Measurements from ENCODE around the gene TEAD1. TPM values are rescaled to one million over a fixed set of nuclear protein-coding genes. Genes with fewer than 3 reads are reported as not detected.

The TEAD1 gene
- total RNA-seq, 2 experiments from 2014 or later, result 0.11 TPM; not detected in 1

GRCh38 chr11:12681466-12681865, 7.2 kb downstream of the TEAD1 start:
- ChIA-PET CTCF (no interaction called here), POLR2A (no interaction called here)
- Histone ChIP-seq H3K4me1 (ENCODE audit: insufficient read depth, low read length) (peaks cover 6% of the 10 kb centered on the region), H3K27me3 (ENCODE audit: control insufficient read depth in 1 of 2, insufficient read depth in 2 of 2, low read length in 2 of 2) (peaks cover 21 to 81% of the 10 kb centered on the region in 2 experiments), H3K27ac (ENCODE audit: low read depth in 1 of 2, low read length in 2 of 2) (no peak overlapping the region), H3K36me3 (ENCODE audit: insufficient read depth, low read length) (no peaks in the 10 kb centered on the region), H3K9me3 (ENCODE audit: control insufficient read depth in 1 of 2, insufficient read depth in 1 of 2, low read length in 2 of 2) (peaks cover 0 to 4% of the 10 kb centered on the region in 2 experiments), H3K4me3 (ENCODE audit: low read length) (no peak overlapping the region)
- H3K4me3 Mint-ChIP-seq, result no peak overlapping the region
- no peak for TF ChIP-seq CTCF (IDR thresholded peaks at IDR 0.05)
- ATAC-seq (ENCODE audit: poor library complexity), result no peak
- peaks cover 96% of the 10 kb centered on the region for H3K27me3 Mint-ChIP-seq
- intact Hi-C loops (cut with DNase I, micrococcal nuclease), result no loop called here
- H3K9me3 Mint-ChIP-seq, result no peaks in the 10 kb centered on the region
- no peaks in the 10 kb centered on the region for H3K36me3 Mint-ChIP-seq (ENCODE audit: low read depth)
- no peak for DNase-seq
- H3K4me1 Mint-ChIP-seq (ENCODE audit: low read depth), result peaks cover 10% of the 10 kb centered on the region
- no peak overlapping the region for H3K27ac Mint-ChIP-seq

GRCh38 chr11:12682288-12682687, 8.1 kb downstream of the TEAD1 start:
- DNase-seq (no peak), ATAC-seq (ENCODE audit: poor library complexity) (no peak)
- ChIA-PET POLR2A (no interaction called here), CTCF (no interaction called here)
- Histone ChIP-seq H3K9me3 (ENCODE audit: control insufficient read depth in 1 of 2, insufficient read depth in 1 of 2, low read length in 2 of 2) (peaks cover 0 to 4% of the 10 kb centered on the region in 2 experiments), H3K4me3 (ENCODE audit: low read length) (no peak overlapping the region), H3K27me3 (ENCODE audit: control insufficient read depth in 1 of 2, insufficient read depth in 2 of 2, low read length in 2 of 2) (peaks cover 20 to 74% of the 10 kb centered on the region in 2 experiments), H3K27ac (ENCODE audit: low read depth in 1 of 2, low read length in 2 of 2) (no peak overlapping the region), H3K4me1 (ENCODE audit: insufficient read depth, low read length) (peaks cover 6% of the 10 kb centered on the region), H3K36me3 (ENCODE audit: insufficient read depth, low read length) (no peaks in the 10 kb centered on the region)
- no peaks in the 10 kb centered on the region for H3K9me3 Mint-ChIP-seq
- H3K36me3 Mint-ChIP-seq (ENCODE audit: low read depth), result no peaks in the 10 kb centered on the region
- no peak overlapping the region for H3K27ac Mint-ChIP-seq
- H3K4me1 Mint-ChIP-seq (ENCODE audit: low read depth), result peaks cover 10% of the 10 kb centered on the region
- intact Hi-C loops (cut with DNase I, micrococcal nuclease), result no loop called here
- peaks cover 96% of the 10 kb centered on the region for H3K27me3 Mint-ChIP-seq
- no peak for TF ChIP-seq CTCF (IDR thresholded peaks at IDR 0.05)
- H3K4me3 Mint-ChIP-seq, result no peak overlapping the region

- peaks cover 6% of the 10 kb centered on the region for H3K4me1 ChIP-seq (ENCODE audit: insufficient read depth, low read length)
- H3K9me3 Mint-ChIP-seq, result no peaks in the 10 kb centered on the region
- peaks cover 10% of the 10 kb centered on the region for H3K4me1 Mint-ChIP-seq (ENCODE audit: low read depth)
- no peak for TF ChIP-seq CTCF (IDR thresholded peaks at IDR 0.05)
- H3K36me3 ChIP-seq (ENCODE audit: insufficient read depth, low read length), result no peaks in the 10 kb centered on the region
- POLR2A ChIA-PET, result no interaction called here
- DNase-seq, result no peak
- CTCF ChIA-PET, result no interaction called here
- no peaks in the 10 kb centered on the region for H3K36me3 Mint-ChIP-seq (ENCODE audit: low read depth)
- H3K4me3 Mint-ChIP-seq, result no peak overlapping the region
- H3K27ac Mint-ChIP-seq, result no peak overlapping the region
- H3K27me3 Mint-ChIP-seq, result peaks cover 96% of the 10 kb centered on the region
- H3K27me3 ChIP-seq (ENCODE audit: control insufficient read depth in 1 of 2, insufficient read depth in 2 of 2, low read length in 2 of 2), result peaks cover 25 to 74% of the 10 kb centered on the region in 2 experiments
- H3K4me3 ChIP-seq (ENCODE audit: low read length), result no peak overlapping the region
- intact Hi-C loops (cut with DNase I, micrococcal nuclease), result no loop called here
- peaks cover 0 to 4% of the 10 kb centered on the region in 2 experiments for H3K9me3 ChIP-seq (ENCODE audit: control insufficient read depth in 1 of 2, insufficient read depth in 1 of 2, low read length in 2 of 2)
- no peak overlapping the region for H3K27ac ChIP-seq (ENCODE audit: low read depth in 1 of 2, low read length in 2 of 2)
- ATAC-seq (ENCODE audit: poor library complexity), result no peak
These were observed 8.7 kb downstream of the TEAD1 start for GRCh38 chr11:12682737-12683500.
